Measurements from ENCODE around the gene ZNF74.

DNA sequence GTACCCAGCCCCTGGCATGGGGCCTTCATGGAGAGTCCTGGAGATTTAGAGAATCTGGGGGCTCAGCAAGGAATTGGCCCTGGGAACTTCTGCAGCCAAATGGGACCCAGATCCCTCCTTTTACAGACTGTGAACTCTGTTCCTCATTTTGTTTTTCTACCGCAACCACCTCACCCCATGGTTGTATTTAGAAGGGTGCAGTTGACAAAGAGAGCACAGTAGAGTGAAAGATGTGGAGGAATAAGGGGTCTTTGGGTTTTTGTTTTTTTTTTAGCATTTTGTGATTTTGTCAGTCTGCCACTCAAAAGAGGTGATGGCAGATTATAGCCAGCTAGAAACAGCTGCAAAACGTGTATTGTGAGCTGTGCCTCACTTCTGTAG, 1.9 kb downstream of the ZNF74 start:
- TF ChIP-seq, protein P1, sequence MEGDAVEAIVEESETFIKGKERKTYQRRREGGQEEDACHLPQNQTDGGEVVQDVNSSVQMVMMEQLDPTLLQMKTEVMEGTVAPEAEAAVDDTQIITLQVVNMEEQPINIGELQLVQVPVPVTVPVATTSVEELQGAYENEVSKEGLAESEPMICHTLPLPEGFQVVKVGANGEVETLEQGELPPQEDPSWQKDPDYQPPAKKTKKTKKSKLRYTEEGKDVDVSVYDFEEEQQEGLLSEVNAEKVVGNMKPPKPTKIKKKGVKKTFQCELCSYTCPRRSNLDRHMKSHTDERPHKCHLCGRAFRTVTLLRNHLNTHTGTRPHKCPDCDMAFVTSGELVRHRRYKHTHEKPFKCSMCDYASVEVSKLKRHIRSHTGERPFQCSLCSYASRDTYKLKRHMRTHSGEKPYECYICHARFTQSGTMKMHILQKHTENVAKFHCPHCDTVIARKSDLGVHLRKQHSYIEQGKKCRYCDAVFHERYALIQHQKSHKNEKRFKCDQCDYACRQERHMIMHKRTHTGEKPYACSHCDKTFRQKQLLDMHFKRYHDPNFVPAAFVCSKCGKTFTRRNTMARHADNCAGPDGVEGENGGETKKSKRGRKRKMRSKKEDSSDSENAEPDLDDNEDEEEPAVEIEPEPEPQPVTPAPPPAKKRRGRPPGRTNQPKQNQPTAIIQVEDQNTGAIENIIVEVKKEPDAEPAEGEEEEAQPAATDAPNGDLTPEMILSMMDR (IDR thresholded peaks at IDR 0.05; ENCODE audit: low read depth, low read length): no peak
- TF ChIP-seq POLR2A (IDR thresholded peaks at IDR 0.05; ENCODE audit: extremely low read depth, insufficient read length): no peak
- no peak for TF ChIP-seq MYC (IDR thresholded peaks at IDR 0.05; ENCODE audit: low read depth, low read length)
